Erythroblast (primary cell): ENCODE measurements around the gene AMIGO1.

Experiments used
- DNase-seq, 2 experiments: peaks; one replicate each; lab custom pipeline; 2025; lab: John Stamatoyannopoulos, UW
- GATA1 ChIP-seq: IDR thresholded peaks from 2 replicates; pipeline ENCODE4 v1.6.1; 2011; ENCODE audit warnings: low read depth, mild to moderate bottlenecking, control low read depth, low read length, moderate library complexity
- POLR2A ChIP-seq: IDR thresholded peaks from 2 replicates; pipeline ENCODE4 v1.6.1; 2011; ENCODE audit warnings: mild to moderate bottlenecking, low read length

Gene AMIGO1

GRCh38 chr1:109538827-109539555, 29.5 kb upstream of the AMIGO1 start:
- TF ChIP-seq POLR2A (no peak), GATA1 (no peak)
- DNase-seq, result no peak

DNA sequence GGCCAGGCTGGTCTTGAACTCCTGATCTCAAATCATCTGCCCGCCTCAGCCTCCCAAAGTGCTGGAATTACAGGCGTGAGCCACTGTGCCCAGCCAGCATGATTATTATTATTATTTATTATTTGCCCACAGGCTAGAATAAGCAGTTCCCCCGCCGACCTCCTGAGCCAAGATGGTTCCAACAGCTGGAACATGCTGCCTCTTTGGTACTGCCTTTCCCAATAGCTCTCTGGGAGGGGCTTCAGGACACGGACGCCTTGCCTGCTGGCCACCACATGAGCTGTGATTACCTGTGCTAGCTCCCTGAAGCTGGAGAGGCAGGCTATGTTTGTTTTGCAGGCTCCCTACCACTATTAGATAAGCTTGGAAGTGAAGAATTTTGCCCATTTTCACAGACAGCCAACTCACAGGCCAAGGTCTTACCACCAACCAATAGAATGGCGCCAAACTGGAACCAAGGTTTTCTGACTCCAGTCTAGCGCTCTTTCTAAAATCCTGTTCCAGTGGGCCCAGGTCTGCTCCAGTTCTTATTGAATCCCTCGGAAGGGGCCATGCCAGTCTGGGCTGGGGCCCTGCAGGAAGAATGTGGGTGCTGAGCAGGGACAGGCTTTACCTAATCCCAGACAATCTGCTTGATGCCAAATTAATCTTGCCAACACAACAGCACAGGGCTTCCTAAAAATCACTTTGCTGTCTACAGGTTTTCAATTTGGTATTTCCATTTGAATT, 28.1 kb upstream of the AMIGO1 start:
- TF ChIP-seq POLR2A (no peak), GATA1 (no peak)
- DNase-seq, result no peak

- no peak for DNase-seq
These were observed 26.5 kb upstream of the AMIGO1 start for GRCh38 chr1:109535971-109536491.

GRCh38 chr1:109535481-109535880, 26.0 kb upstream of the AMIGO1 start:
- DNase-seq, result no peak
- TF ChIP-seq POLR2A (no peak), GATA1 (no peak)

More at GRCh38 chr1:109535971-109536491, 26.5 kb upstream of the AMIGO1 start:
- TF ChIP-seq GATA1, result no peak
- no peak for TF ChIP-seq POLR2A

GRCh38 chr1:109534307-109534858, 24.9 kb upstream of the AMIGO1 start:
- no peak for TF ChIP-seq POLR2A
- no peak for TF ChIP-seq GATA1
- no peak for DNase-seq

DNA sequence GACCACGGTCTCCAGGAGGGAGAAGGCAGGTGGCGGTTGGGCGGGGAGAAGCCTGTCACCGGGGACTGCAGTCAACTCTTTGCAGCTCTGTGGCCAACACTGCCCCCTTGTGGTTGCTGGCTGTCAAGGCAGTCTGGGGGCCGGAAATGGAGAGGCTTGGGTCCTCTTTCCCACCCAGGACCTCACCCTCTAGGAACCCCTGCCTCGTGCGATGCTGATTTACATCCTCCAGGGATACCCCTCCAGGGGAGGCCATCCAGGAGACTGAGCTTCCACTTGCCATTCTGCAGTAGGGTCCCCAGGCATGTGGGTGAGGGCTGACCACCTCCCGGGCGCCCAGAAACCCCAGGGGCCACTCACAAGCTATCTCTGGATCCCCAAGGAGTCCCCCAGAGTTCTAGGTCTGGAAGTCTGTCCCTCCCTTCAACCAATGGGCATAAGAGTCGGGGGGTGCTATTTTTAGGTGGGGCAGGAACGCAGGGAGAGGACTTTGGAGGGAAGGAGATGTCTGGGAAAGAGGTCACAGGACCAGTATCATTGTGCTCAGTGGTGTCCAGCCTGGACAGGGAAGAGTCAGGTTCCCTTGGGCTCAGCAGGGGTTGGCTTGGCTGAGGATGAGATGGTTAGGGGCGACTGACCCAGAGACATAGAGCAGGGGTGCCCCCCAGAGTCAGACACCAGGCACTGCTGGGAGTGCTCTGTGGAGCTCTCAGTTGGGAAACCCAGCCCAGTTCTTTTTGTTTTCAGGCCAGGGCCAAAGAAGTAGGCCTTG, 23.0 kb upstream of the AMIGO1 start:
- TF ChIP-seq GATA1 (no peak), POLR2A (no peak)
- DNase-seq, result peak; percentile 74 to 88

DNA sequence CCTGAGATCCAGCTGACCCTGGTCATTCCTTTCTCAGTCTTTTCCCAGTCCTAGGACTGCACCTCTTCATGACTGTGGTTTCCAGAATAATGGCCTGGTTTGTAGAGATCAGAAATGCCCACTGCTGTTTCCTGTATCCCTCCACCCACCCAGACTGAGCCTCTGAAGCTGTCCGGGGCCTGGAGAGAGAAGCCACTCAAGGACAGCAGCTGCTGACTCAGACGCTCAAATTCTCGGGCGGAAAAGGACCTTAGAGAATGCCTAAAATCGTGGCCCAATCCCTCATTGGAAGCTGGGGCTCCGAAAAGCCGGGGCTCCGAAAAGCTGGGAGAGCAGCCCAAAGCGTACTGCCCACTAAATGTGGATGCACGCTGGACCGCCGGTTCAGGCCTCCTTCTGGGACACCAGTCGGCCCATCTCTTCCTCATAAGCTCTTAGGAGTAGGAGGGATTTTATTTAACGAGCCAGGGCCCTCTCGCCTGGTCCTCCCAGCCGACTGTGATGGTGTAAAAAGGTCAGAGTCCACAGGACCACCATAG, 22.4 kb upstream of the AMIGO1 start:
- TF ChIP-seq GATA1 (no peak), POLR2A (no peak)
- DNase-seq, result no peak

DNA sequence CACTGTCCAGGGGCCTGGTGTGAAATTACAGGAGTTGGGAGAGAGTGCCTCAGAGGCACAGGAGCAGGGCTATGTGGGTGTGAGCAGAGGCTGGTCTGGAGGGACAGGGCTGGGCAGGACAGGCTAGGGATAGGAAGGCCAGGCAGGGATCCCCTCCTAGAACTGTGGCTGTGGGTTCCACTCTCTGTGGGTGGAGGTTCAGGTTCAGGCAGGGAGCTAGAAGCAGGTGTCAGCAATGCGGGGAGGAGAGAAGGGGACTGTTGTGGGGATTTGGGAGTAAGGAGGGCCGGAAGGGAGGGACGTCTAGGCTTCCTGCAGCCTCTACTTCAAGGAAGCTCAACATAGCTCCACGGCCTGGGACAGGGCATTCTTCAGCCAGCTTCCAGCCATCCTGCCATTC, 21.9 kb upstream of the AMIGO1 start:
- no peak for TF ChIP-seq POLR2A
- TF ChIP-seq GATA1, result no peak
- no peak for DNase-seq

GRCh38 chr1:109530457-109531087, 21.0 kb upstream of the AMIGO1 start:
- no peak for TF ChIP-seq POLR2A
- DNase-seq, result no peak

DNA sequence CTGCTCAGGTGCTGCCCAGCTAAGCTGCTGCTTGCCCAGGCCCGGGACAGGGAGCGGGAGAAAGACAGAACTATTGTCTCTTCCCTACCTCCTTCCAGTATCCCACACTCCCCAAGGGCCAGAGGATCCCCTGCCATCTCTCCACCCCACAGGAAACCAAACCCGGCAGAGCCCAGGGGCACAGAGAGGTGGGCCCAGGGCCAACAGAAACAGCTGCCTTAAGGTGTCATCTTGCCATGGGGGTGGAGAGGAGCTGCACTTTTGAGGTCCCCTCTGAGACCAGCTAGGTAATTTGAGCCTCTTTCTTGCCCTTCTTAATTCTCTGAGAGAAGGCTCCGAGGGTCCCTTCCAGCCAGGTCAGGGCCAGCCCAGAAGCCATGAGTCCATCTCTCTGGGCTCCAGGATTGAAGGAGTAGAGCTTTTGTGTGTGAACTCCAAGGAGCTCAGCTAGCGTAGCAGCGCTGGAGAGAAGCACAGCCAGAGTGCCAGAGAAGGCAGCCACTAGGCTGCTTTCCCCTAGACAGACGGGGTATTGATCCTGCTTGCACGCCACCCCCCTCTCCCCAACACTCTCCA, 20.4 kb upstream of the AMIGO1 start:
- no peak for DNase-seq
- TF ChIP-seq GATA1, result no peak
- no peak for TF ChIP-seq POLR2A

DNA sequence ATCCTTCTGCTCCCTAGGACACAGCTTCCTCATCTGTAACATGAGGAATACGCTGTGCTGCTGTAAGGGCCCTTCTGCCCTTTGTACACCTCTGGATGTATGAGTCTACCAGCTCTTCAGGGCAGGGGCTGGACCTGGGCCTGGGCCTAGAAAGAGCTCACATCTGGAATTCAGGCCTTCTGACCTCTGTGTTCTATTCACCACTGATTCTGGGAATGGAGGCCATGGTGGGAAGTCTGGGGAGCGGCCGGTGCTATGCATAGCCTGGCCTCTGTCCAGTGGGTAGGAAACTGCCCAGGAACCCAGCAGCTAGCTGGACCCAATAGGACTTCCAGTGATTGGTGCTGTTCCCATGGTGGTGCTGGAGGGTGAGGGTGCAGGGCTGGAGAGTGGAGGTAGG, 19.2 kb upstream of the AMIGO1 start:
- TF ChIP-seq GATA1 (no peak), POLR2A (no peak)

More for the DNA sequence above, 19.2 kb upstream of the AMIGO1 start:
- DNase-seq, result no peak
